ENCODE results near the gene SEBOX.

SEBOX gene

DNA sequence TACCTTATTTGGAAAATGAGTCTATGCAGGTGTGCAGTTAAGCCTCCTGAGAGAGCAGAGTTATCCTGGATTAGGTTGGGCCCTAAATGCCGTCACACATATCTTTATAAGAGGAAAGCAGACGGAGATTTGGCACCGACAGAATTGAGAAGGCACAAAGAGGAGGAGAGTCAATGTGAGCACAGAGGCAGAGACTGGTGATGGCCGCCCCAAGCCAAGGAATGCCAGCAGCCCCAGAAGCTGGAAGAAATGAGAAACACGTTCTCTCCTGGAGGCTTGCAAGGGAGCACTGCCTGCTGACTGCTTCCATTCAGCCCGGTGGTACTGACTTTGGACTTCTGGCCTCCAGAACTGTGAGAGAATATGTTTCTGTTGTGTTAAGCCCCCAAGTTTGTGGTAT, 37.8 kb upstream of the SEBOX start:
- DNase-seq, result no peak
- in situ Hi-C loops (cut with HindIII; ENCODE audit: low pct_ligation_motif_present, low sequenced_read_pairs), result no loop called here

DNA sequence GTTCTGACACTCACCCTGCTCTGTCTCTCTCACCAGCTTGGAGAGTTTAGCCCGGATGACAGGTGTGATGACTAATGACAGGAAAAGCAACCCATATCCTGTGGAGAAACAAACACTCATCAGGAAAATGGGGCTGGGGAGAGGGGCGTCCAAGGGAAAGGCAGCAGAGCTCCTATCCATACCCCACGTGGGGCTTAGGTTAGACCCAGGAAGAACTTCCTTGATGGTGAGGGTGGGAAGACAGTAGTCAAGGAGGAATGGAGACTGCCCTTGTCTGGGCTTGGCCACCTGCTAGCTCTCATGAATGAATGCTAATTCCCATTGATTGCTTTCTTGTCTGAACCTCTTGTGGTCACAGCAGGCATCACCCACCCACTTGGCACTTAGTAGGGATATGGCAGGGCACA, 37.2 kb upstream of the SEBOX start:
- in situ Hi-C loops (cut with HindIII; ENCODE audit: low pct_ligation_motif_present, low sequenced_read_pairs), result no loop called here
- H3K27me3 ChIP-seq (replicated peaks), result no peaks in the 10 kb centered on the region
- no peak overlapping the region for H3K27ac ChIP-seq
- TF ChIP-seq, protein P1, sequence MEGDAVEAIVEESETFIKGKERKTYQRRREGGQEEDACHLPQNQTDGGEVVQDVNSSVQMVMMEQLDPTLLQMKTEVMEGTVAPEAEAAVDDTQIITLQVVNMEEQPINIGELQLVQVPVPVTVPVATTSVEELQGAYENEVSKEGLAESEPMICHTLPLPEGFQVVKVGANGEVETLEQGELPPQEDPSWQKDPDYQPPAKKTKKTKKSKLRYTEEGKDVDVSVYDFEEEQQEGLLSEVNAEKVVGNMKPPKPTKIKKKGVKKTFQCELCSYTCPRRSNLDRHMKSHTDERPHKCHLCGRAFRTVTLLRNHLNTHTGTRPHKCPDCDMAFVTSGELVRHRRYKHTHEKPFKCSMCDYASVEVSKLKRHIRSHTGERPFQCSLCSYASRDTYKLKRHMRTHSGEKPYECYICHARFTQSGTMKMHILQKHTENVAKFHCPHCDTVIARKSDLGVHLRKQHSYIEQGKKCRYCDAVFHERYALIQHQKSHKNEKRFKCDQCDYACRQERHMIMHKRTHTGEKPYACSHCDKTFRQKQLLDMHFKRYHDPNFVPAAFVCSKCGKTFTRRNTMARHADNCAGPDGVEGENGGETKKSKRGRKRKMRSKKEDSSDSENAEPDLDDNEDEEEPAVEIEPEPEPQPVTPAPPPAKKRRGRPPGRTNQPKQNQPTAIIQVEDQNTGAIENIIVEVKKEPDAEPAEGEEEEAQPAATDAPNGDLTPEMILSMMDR (IDR thresholded peaks at IDR 0.05; ENCODE audit: low read depth, low read length, missing control alignments), result no peak
- H3K4me3 ChIP-seq (ENCODE audit: low read depth, low read length), result no peak overlapping the region
- H3K36me3 ChIP-seq (replicated peaks), result no peaks in the 10 kb centered on the region
- no peak for DNase-seq

More for the DNA sequence above, 37.8 kb upstream of the SEBOX start:
- Histone ChIP-seq H3K27me3 (replicated peaks) (no peaks in the 10 kb centered on the region), H3K36me3 (replicated peaks) (no peaks in the 10 kb centered on the region), H3K4me3 (ENCODE audit: low read depth, low read length) (no peak overlapping the region), H3K27ac (no peak overlapping the region)
- TF ChIP-seq, protein P1 (IDR thresholded peaks at IDR 0.05; ENCODE audit: low read depth, low read length, missing control alignments), result no peak

DNA sequence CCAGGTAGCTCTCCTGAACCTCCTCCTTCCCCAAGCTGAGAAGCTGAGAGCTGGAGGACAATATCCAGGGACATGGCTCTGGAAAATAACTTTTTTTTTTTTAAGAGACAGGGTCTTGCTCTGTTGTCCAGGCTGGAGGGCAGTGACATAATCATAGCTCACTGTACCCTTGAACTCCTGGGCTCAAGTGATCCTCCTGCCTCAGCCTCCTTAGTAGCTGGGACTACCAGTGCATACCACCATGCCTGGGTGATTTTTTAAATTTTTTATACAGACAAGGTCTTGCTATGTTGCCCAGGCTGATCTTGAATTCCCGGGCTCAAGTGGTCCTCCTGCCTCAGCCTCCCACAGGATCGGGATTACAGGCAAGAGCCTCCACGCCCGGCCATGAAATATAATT, 34.8 kb upstream of the SEBOX start:
- TF ChIP-seq, protein P1 (IDR thresholded peaks at IDR 0.05; ENCODE audit: low read depth, low read length, missing control alignments), result no peak
- H3K27me3 ChIP-seq (replicated peaks), result no peaks in the 10 kb centered on the region
- in situ Hi-C loops (cut with HindIII; ENCODE audit: low pct_ligation_motif_present, low sequenced_read_pairs), result no loop called here
- DNase-seq, result no peak
- H3K36me3 ChIP-seq (replicated peaks), result no peaks in the 10 kb centered on the region
- H3K27ac ChIP-seq, result no peak overlapping the region
- no peak overlapping the region for H3K4me3 ChIP-seq (ENCODE audit: low read depth, low read length)

DNA sequence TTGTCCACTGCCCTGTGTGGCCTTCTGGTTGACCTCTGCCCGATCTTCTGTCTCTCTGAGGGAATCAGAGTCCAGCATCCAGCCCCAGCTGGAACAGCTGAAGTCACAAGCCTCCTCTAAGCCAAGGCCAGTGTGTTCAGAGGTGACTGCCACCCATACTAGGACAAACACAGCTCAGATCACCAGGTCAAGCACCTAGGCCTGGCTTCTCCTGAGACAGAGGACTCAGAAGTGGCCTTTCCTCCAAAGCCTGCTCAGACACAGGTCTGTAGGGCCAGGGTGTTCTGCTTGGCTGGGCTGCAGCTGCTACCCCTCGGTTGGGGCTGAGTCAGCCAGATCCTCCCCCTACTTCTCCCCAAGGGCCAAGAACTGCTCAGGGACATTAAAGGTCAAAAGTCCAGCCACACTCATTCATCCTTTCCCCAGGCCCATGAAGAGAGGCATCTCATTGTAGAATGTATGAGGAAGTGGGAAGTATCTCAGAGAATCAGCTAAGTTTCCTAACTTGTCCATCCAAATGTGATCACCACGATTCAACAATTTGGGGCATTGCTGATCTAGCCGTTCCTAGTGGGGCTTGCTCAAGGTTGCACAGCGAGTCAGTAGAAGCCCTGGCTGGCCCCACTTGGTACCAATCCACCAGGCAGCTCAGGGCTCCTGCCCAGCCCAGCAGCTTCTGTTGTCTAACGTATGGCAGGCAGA, 33.4 kb upstream of the SEBOX start:
- no peaks in the 10 kb centered on the region for H3K27me3 ChIP-seq (replicated peaks)
- in situ Hi-C loops (cut with HindIII; ENCODE audit: low pct_ligation_motif_present, low sequenced_read_pairs), result no loop called here
- H3K27ac ChIP-seq, result no peak overlapping the region
- no peak overlapping the region for H3K4me3 ChIP-seq (ENCODE audit: low read depth, low read length)
- TF ChIP-seq, protein P1 (IDR thresholded peaks at IDR 0.05; ENCODE audit: low read depth, low read length, missing control alignments), result no peak
- no peak for DNase-seq
- no peaks in the 10 kb centered on the region for H3K36me3 ChIP-seq (replicated peaks)

DNA sequence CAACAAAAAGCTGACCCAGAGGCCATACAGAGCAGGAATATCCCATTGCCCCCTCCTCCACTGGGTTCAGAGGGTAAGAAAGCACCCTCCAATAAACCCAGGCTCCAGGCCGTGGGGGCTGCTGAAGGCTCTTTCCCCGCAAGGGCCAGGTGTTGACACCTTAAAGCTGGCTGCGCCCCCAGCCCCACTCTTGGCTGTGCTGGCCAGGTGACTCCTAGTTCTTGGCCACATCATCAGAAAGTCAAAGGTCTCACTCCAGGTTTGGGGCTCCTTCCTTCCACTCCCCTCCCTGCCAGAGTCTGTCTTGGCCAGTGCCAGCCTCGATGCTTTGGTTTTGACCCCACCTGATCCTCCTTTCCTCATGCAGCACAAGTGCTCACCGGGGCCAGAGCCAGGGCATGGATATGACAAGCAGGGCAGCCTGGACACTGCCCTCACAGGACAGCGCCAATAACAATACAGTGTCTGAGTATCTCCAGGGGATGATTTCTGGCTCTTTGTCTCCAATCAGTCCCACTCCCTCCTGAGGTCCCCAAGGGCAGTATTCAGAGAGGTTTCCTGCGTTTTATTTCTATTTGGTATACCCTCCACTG, 32.8 kb upstream of the SEBOX start:
- H3K4me3 ChIP-seq (ENCODE audit: low read depth, low read length), result no peak overlapping the region
- in situ Hi-C loops (cut with HindIII; ENCODE audit: low pct_ligation_motif_present, low sequenced_read_pairs), result no loop called here
- no peaks in the 10 kb centered on the region for H3K36me3 ChIP-seq (replicated peaks)
- H3K27me3 ChIP-seq (replicated peaks), result no peaks in the 10 kb centered on the region
- no peak for DNase-seq
- TF ChIP-seq, protein P1 (IDR thresholded peaks at IDR 0.05; ENCODE audit: low read depth, low read length, missing control alignments), result no peak
- no peak overlapping the region for H3K27ac ChIP-seq

All from brain microvascular endothelial cell (primary cell).